Endothelial cell (in vitro differentiated cells): ENCODE data around the gene NME4. TPM values are rescaled to one million over a fixed set of nuclear protein-coding genes. Genes with fewer than 3 reads are reported as not detected.
A peak's percentile ranks its signal among the peaks of the same experiment; 100 is the strongest.
"Not testable (repeated sequence)": the region's sequence is repeated elsewhere in the genome, so short reads cannot be mapped to it uniquely, and the experiment has no call there.

Source experiments
- DNase-seq: peaks from one replicate; pipeline ENCODE4 v3.0.0; 2021; ENCODE audit warnings: low spot score
- H3K27ac Mint-ChIP-seq: one replicate; pipeline ENCODE4 v1.8.0; 2021; ENCODE audit warnings: mixed read lengths, inconsistent platforms; ENCODE audit not compliant: unreplicated experiment
- H3K27me3 Mint-ChIP-seq: one replicate; pipeline ENCODE4 v1.8.0; 2021; ENCODE audit warnings: mild to moderate bottlenecking, moderate library complexity, mixed read lengths, inconsistent platforms; ENCODE audit not compliant: unreplicated experiment
- H3K36me3 Mint-ChIP-seq: one replicate; pipeline ENCODE4 v1.8.0; 2021; ENCODE audit warnings: mild to moderate bottlenecking, low read depth, mixed read lengths, inconsistent platforms; ENCODE audit not compliant: unreplicated experiment
- H3K4me1 Mint-ChIP-seq: one replicate; pipeline ENCODE4 v1.8.0; 2021; ENCODE audit warnings: mild to moderate bottlenecking, mixed read lengths, inconsistent platforms; ENCODE audit not compliant: unreplicated experiment
- H3K4me3 Mint-ChIP-seq: one replicate; pipeline ENCODE4 v1.8.0; 2021; ENCODE audit warnings: mild to moderate bottlenecking, mixed read lengths, inconsistent platforms; ENCODE audit not compliant: unreplicated experiment
- H3K9me3 Mint-ChIP-seq: one replicate; pipeline ENCODE4 v1.8.0; 2021; ENCODE audit warnings: mixed read lengths, inconsistent platforms; ENCODE audit not compliant: unreplicated experiment
- CTCF ChIP-seq: fragments of 200-600 bp; sonication (generic); IDR thresholded peaks from one replicate; pipeline ENCODE4 v1.5.0; 2021; ENCODE audit warnings: antibody characterized with exemption; ENCODE audit not compliant: unreplicated experiment
- total RNA-seq: library from RNA; stranded (reverse); fragmentation: NEBNext Ultra II Directional; extraction: Animal tissue kit (Norgen Biotek cat#: 25700); gene quantifications from one replicate; pipeline ENCODE4 v1.2.1, GENCODE V29; 2021; ENCODE audit not compliant: unreplicated experiment

Gene NME4
- total RNA-seq, 1 donor from 2014 or later = 139 TPM

DNA sequence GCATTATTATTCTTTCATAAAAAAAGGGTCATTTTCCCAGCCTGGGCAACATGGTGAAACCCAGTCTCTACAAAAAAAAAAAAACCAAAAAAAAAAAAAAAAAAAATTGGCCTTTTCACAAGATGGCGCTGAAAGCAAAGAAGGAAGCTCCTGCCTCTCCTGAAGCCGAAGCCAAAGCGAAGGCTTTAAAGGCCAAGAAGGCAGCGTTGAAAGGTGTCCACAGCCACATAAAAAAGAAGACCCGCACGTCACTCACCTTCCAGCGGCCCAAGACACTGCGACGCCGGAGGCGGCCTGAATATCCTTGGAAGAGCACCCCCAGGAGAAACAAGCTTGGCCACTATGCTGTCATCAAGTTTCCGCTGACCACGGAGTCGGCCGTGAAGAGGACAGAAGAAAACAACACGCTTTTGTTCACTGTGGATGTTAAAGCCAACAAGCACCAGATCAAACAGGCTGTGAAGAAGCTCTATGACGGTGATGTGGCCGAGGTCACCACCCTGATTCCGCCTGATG, 10.3 kb upstream of the NME4 start:
- TF ChIP-seq CTCF = no peak
- peaks cover 14% of the 10 kb centered on the region for H3K27me3 Mint-ChIP-seq
- no peak for DNase-seq
- no peak overlapping the region for H3K4me3 Mint-ChIP-seq
- H3K36me3 Mint-ChIP-seq = no peaks in the 10 kb centered on the region
- no peak overlapping the region for H3K27ac Mint-ChIP-seq
- no peaks in the 10 kb centered on the region for H3K9me3 Mint-ChIP-seq
- peaks cover 29% of the 10 kb centered on the region for H3K4me1 Mint-ChIP-seq

DNA sequence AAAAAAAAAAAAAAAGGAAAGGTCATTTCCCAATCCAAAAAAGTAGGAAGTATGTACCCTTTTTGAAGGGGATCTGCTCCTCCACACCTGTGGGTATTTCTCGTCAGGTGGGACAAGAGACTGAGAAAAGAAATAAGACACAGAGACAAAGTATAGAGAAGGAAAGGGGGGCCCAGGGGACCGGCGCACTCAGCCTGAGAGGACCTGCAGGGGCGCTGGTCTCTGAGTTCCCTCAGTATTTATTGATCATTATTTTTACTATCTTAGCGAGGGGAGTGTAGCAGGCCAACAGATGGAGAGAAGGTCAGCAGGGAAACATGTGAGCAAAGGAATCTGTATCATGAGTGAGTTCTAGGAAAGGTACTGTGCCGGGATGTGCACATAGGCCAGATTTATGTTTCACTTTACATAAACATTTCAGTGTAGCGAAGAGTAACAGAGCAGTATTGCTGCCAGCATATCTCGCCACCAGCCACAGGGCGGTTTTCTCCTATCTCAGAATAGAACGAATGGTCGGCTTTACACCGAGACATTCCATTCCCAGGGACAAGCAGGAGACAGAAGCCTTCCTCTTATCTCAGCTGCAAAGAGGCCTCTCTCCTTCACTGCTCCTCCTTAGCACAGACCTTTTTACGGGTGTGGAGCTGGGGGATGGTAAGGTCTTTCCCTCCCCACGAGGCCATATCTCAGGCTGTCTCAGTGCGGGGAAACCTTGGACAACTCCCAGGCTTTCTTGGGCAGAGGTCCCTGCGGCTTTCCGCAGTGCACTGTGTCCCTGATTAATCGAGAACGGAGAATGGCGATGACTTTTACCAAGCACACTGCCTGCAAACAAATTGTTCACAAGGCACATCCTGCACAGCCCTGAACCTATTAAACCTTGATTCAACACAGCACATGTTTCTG, 9.0 kb upstream of the NME4 start:
- H3K4me1 Mint-ChIP-seq = peaks cover 26% of the 10 kb centered on the region
- H3K4me3 Mint-ChIP-seq, H3K9me3 Mint-ChIP-seq, H3K36me3 Mint-ChIP-seq, H3K27ac Mint-ChIP-seq, DNase-seq, H3K27me3 Mint-ChIP-seq: not testable (repeated sequence)

- H3K27me3 Mint-ChIP-seq = peaks cover 5% of the 10 kb centered on the region
- no peaks in the 10 kb centered on the region for H3K36me3 Mint-ChIP-seq
- TF ChIP-seq CTCF = no peak
- no peak overlapping the region for H3K27ac Mint-ChIP-seq
- no peaks in the 10 kb centered on the region for H3K9me3 Mint-ChIP-seq
- peaks cover 12% of the 10 kb centered on the region for H3K4me1 Mint-ChIP-seq
- DNase-seq = no peak
- H3K4me3 Mint-ChIP-seq = no peak overlapping the region
These were observed 7.6 kb upstream of the NME4 start for GRCh38 chr16:389352-389751.

DNA sequence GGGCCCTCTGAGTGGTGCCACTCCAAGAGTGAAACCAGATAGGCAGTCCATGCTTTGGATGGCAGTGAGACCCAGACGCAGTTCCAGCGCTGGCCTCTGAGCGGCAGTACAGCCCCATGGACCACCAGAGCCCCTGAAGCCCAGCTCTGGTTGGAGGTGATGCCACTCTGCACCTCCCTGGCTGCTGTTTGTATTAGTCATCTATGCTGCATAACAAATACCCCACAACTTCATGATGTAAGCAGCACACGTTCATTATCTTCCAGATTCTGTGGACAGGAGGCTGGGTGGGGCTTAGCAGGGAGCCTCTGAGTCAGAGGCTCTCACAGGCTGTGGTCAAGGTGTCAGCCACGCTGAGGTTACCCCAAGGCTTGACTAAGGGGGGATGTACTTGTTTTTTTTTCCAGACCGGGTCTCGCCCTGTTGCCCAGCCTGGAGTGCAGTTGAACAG, 5.1 kb upstream of the NME4 start:
- peak; percentile 88 for TF ChIP-seq CTCF
- H3K36me3 Mint-ChIP-seq = no peaks in the 10 kb centered on the region
- peak; percentile 79 for DNase-seq
- H3K4me1 Mint-ChIP-seq = peaks cover 16% of the 10 kb centered on the region
- no peaks in the 10 kb centered on the region for H3K9me3 Mint-ChIP-seq
- peaks cover 11% of the 10 kb centered on the region for H3K27me3 Mint-ChIP-seq
- no peak overlapping the region for H3K27ac Mint-ChIP-seq
- H3K4me3 Mint-ChIP-seq = no peak overlapping the region

DNA sequence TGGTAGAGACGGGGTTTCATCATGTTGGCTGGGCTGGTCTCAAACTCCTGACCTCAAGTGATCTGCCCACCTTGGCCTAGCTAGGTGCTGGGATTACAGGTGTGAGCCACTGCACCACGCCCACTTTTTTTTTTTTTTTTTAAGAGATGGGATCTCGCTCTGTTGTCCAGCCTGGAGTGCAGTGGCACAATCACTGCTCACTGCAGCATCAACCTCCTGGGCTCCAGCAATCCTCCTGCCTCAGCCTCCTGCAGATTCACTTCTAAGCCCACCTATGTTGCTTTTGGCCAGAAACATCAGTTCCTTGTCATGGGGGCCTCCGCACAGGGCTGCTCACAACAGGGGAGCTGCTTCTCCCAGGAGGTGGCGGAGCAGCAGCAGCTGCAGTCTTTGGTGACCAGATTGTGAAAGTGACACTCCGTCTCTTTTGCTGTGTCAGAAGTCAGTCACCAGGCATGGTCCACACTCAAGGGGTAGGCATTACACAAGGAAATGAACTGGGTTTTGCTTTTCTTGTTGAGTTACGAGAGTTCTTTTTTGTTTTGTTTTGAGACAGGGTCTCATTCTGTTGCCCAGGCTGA, 4.5 kb upstream of the NME4 start:
- Mint-ChIP-seq H3K4me1 (peaks cover 16% of the 10 kb centered on the region), H3K9me3 (no peaks in the 10 kb centered on the region), H3K36me3 (no peaks in the 10 kb centered on the region), H3K27me3 (peaks cover 11% of the 10 kb centered on the region), H3K4me3 (no peak overlapping the region), H3K27ac (no peak overlapping the region)
- no peak for DNase-seq
- TF ChIP-seq CTCF = no peak
